Measurements from ENCODE around the gene CTSE. TPM values are rescaled to one million over a fixed set of nuclear protein-coding genes. Genes with fewer than 3 reads are reported as not detected.

CTSE gene
- total and polyA plus RNA-seq, 2 of the 8 experiments (the other 6 are each of a cell fraction or from before 2014, with no cell fraction given) = 0.03 TPM; not detected in 1

DNA sequence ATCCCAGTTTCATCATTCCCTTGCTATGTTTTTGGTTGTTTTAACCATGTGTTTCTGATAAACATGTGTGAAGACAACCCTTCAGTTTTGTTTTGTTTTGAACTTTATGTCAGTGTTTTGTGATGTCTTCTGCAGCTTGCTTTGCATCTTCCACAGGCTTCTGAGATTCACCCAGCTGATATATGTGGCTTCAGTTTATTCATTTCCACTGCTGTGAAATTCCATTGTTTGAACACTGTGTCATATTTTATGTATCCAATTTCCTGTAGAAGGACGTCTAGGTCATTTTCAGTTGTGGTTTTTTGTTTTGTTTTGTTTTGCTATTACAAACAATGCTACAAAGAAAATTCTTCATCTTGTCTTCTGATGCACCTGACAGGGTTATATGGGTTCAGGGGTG, 53.2 kb downstream of the CTSE start:
- no peak overlapping the region for H2BK5ac ChIP-seq (ENCODE audit: low read depth, low read length)
- no peak overlapping the region for H3K4me2 ChIP-seq (ENCODE audit: insufficient read depth in 1 of 2, low read depth in 2 of 2, low read length in 2 of 2)
- no peaks in the 10 kb centered on the region for H3K79me2 ChIP-seq (ENCODE audit: control insufficient read depth in 1 of 2, insufficient read depth in 2 of 2, low read length in 2 of 2)
- peaks cover 0 to 27% of the 10 kb centered on the region in 2 experiments for H4K20me1 ChIP-seq (replicated peaks in 1 of 2; ENCODE audit: control insufficient read depth in 1 of 2, insufficient read depth in 2 of 2, low read length in 2 of 2)
- H3K4ac ChIP-seq (replicated peaks; ENCODE audit: insufficient read length, low read depth, low read length) = no peak overlapping the region
- no peak overlapping the region for H2AK5ac ChIP-seq (ENCODE audit: low read depth, low read length)
- no peak overlapping the region for H2BK15ac ChIP-seq (ENCODE audit: low read length)
- H4K8ac ChIP-seq (ENCODE audit: extremely low read depth, insufficient read depth, low read length) = no peak overlapping the region
- no peak overlapping the region for H3K27ac ChIP-seq (ENCODE audit: low read depth, low read length)
- TF ChIP-seq JUN (IDR thresholded peaks at IDR 0.05; ENCODE audit: low read depth, low read length) = no peak
- no peak for TF ChIP-seq TAF7 (optimal IDR thresholded peaks at IDR 0.05; ENCODE audit: borderline replicate concordance, low read depth, low read length)
- TF ChIP-seq POLR2A (IDR thresholded peaks at IDR 0.05; ENCODE audit: control extremely low read depth in 1 of 2, low read depth in 2 of 2, low read length in 2 of 2) = no peak
- TF ChIP-seq POU5F1 (IDR thresholded peaks at IDR 0.05; ENCODE audit: low read depth, low read length) = no peak
- no peak overlapping the region for H2BK12ac ChIP-seq (ENCODE audit: low read depth, low read length)
- no peaks in the 10 kb centered on the region; a peak in 1 of 8 replicates for H3K36me3 ChIP-seq (ENCODE audit: control insufficient read depth in 2 of 4, insufficient read depth in 4 of 4, low read length in 3 of 4)
- no peak overlapping the region for H3K14ac ChIP-seq (ENCODE audit: insufficient read length)
- no peak overlapping the region for H3K4me3 ChIP-seq (ENCODE audit: extremely low read depth in 1 of 4, insufficient read depth in 2 of 4, low read depth in 3 of 4, low read length in 4 of 4)
- no peaks in the 10 kb centered on the region; a peak in 1 of 7 replicates for H3K27me3 ChIP-seq (replicated peaks in 1 of 4; ENCODE audit: control insufficient read depth in 3 of 4, extremely low read depth in 1 of 4, insufficient read depth in 3 of 4, low read length in 3 of 4)
- FAIRE-seq = no peak
- H2AFZ ChIP-seq (ENCODE audit: low read length) = no peak overlapping the region
- CTCF ChIA-PET (ENCODE audit: partially characterized antibody) = interaction anchor here (1.0 to 2.1 kb wide), 8 partner anchors 9 to 179 kb away, joined by 3 to 9 read pairs (median 4); no protein-coding TSS in a partner anchor
- POLR2A ChIA-PET (ENCODE audit: partially characterized antibody) = no interaction called here
- no peak overlapping the region for H4K5ac ChIP-seq (ENCODE audit: insufficient read length, low read depth, low read length)
- peaks cover 27% of the 10 kb centered on the region for H3K23me2 ChIP-seq (ENCODE audit: low read depth, low read length)
- H3K9me3 ChIP-seq (ENCODE audit: insufficient read depth in 2 of 2, low read depth in 1 of 2, low read length in 1 of 2) = peaks cover 0 to 4% of the 10 kb centered on the region in 2 experiments; a peak in 1 of 4 replicates
- H2BK120ac ChIP-seq (replicated peaks; ENCODE audit: low read depth, low read length) = no peak overlapping the region
- no peak overlapping the region for H3K9ac ChIP-seq (replicated peaks in 1 of 4; ENCODE audit: extremely low read depth in 1 of 4, low read depth in 3 of 4, low read length in 3 of 4)
- no peak overlapping the region for H4K91ac ChIP-seq (replicated peaks; ENCODE audit: insufficient read length, low read length)
- H3K79me1 ChIP-seq (ENCODE audit: low read depth, low read length) = peaks cover 5% of the 10 kb centered on the region
- 84% methylated on average over 1 of the region's 1 CpG; no CpG with 5 or more reads in 1 of the 2 experiments for WGBS, 2 experiments (ENCODE audit: extremely low coverage in 1 of 2, insufficient coverage in 1 of 2, insufficient read length in 1 of 2, insufficient replicate concordance in 2 of 2, low coverage in 1 of 2, low lambda C conversion rate in 2 of 2, missing lambda C conversion rate in 1 of 2)
- DNase-seq (ENCODE audit: low read depth in 1 of 2, low spot score in 2 of 2) = no peak
- H2BK20ac ChIP-seq (ENCODE audit: low read length) = no peak overlapping the region
- H3K4me1 ChIP-seq (replicated peaks in 1 of 4; ENCODE audit: control insufficient read depth in 3 of 4, insufficient read depth in 4 of 4, low read length in 3 of 4) = peaks cover 0 to 2% (median 0%) of the 10 kb centered on the region in 4 experiments; a peak in 3 of 7 replicates
- no peak overlapping the region for H3K56ac ChIP-seq (replicated peaks; ENCODE audit: insufficient read length, low read depth, low read length)
- H3K23ac ChIP-seq (ENCODE audit: insufficient read length) = no peak overlapping the region
- H3K18ac ChIP-seq (ENCODE audit: extremely low read depth, low read length) = no peak overlapping the region

Measured in H1 (cell line).